ENCODE results near the gene ANKRD35. TPM values are rescaled to one million over a fixed set of nuclear protein-coding genes. Genes with fewer than 3 reads are reported as not detected.
A peak's percentile ranks its signal among the peaks of the same experiment; 100 is the strongest.

ANKRD35 gene
- total and polyA plus RNA-seq, 9 of the 15 experiments (the other 6 are each of a cell fraction or from before 2014, with no cell fraction given): 0.07 to 0.14 (median 0.07) TPM; not detected in 5

GRCh38 chr1:145891587-145892485 lies 6.2 kb upstream of the ANKRD35 start:
- intact Hi-C loops (cut with micrococcal nuclease): loop anchor here (1.0 to 2.0 kb wide), 5 partner anchors 18 to 121 kb away; partner anchors contain the start of genes ITGA10 and NUDT17
- no peaks in the 10 kb centered on the region for H3K9me3 ChIP-seq (replicated peaks; ENCODE audit: control insufficient read depth, insufficient read depth, low read depth, low read length)
- H3K9me1 ChIP-seq (ENCODE audit: control insufficient read depth, insufficient read depth, low read length): no peaks in the 10 kb centered on the region
- no peaks in the 10 kb centered on the region for H3K27me3 ChIP-seq (ENCODE audit: control insufficient read depth in 2 of 2, insufficient read depth in 2 of 2, low read length in 2 of 2)
- WGBS (ENCODE audit: insufficient coverage, low coverage, missing lambda C conversion rate): under 1% methylated on average over 6 of the region's 6 CpGs
- H3K4me1 ChIP-seq (replicated peaks in 1 of 2; ENCODE audit: control insufficient read depth in 2 of 2, insufficient read depth in 2 of 2, low read length in 2 of 2): peaks cover 15 to 28% of the 10 kb centered on the region in 2 experiments
- no TSS peak for BruUV-seq (replicated peaks)
- peak overlapping the region; percentile 4; the same call in 1 of the 2 replicates for H3K4me3 ChIP-seq
- no peaks in the 10 kb centered on the region for H3K36me3 ChIP-seq (ENCODE audit: control insufficient read depth, insufficient read depth, low read length)
- peak overlapping the region; percentile 93 for H2AFZ ChIP-seq (ENCODE audit: low read depth, low read length)
- peak overlapping the region; percentile 40; the same call in 2 of the 3 replicates for H3K27ac ChIP-seq (ENCODE audit: extremely low read depth, low read depth, low read length)
- no peaks in the 10 kb centered on the region for H4K20me1 ChIP-seq (replicated peaks; ENCODE audit: control insufficient read depth, insufficient read depth, low read length)
- DNase-seq (ENCODE audit: extremely low read depth in 1 of 4, low spot score in 3 of 4): peak; percentile 86 to 89 (median 87)
- H3K4me2 ChIP-seq (ENCODE audit: insufficient read depth, low read length): peak overlapping the region; percentile 72
- FAIRE-seq: peak; percentile 95
- in situ Hi-C loops (cut with MboI): no loop called here
- peak; percentile 92 for ATAC-seq
- ChIA-PET POLR2A (interaction anchor here (0.7 to 1.9 kb wide), 13 partner anchors 12 to 160 kb away, joined by 3 to 11 read pairs (median 4); partner anchors contain the start of genes ANKRD34A, PIAS3, POLR3GL and RBM8A), CTCF (ENCODE audit: low intra/inter-chr PET ratio) (interaction anchor here (0.6 to 2.6 kb wide), 7 partner anchors 18 to 122 kb away, joined by 3 to 32 read pairs (median 5); partner anchors contain the start of gene ITGA10)
- peak overlapping the region; percentile 45 to 85; a peak in 3 of 4 replicates for H3K9ac ChIP-seq (ENCODE audit: insufficient read depth in 1 of 2, low read depth in 2 of 2, low read length in 2 of 2)
- H3K79me2 ChIP-seq (ENCODE audit: control insufficient read depth, insufficient read depth, low read length): no peaks in the 10 kb centered on the region
- TF ChIP-seq ATF7 (IDR thresholded peaks at IDR 0.05): peak; percentile 38; the same call in 1 of the 2 replicates
- TF ChIP-seq RCOR1 (IDR thresholded peaks at IDR 0.05; ENCODE audit: borderline replicate concordance in 1 of 2, low read depth in 2 of 2, low read length in 2 of 2): no peak
- no peak for TF ChIP-seq KAT7 (CRISPR knock-in tag; IDR thresholded peaks at IDR 0.05; ENCODE audit: borderline replicate concordance)
- peak; percentile 33; the same call in 1 of the 2 replicates for TF ChIP-seq ZNF592 (IDR thresholded peaks at IDR 0.05)
- peak; percentile 20; the same call in 1 of the 2 replicates for TF ChIP-seq ZNF589 (CRISPR knock-in tag; IDR thresholded peaks at IDR 0.05; ENCODE audit: low read depth)
- TF ChIP-seq POLR2A (conservative IDR thresholded peaks at IDR 0.05): no peak
- 0 out of 2 replicates have a peak, but pooled peaks have one; percentile 31 for TF ChIP-seq DMBX1 (CRISPR knock-in tag; IDR thresholded peaks at IDR 0.05; ENCODE audit: borderline replicate concordance)
- peak in 1 of 2 experiments; percentile 6; a peak in 1 of 4 replicates for TF ChIP-seq KDM1A (IDR thresholded peaks at IDR 0.05)
- TF ChIP-seq HDGF (IDR thresholded peaks at IDR 0.05): 0 out of 2 replicates have a peak, but pooled peaks have one; percentile 57
- TF ChIP-seq ZNF175 (CRISPR knock-in tag; IDR thresholded peaks at IDR 0.05; ENCODE audit: low read depth): no peak
- TF ChIP-seq RB1 (IDR thresholded peaks at IDR 0.05; ENCODE audit: low read depth): 0 out of 2 replicates have a peak, but pooled peaks have one; percentile 44
- no peak for TF ChIP-seq HNRNPUL1 (IDR thresholded peaks at IDR 0.05; ENCODE audit: low read length)
- TF ChIP-seq E2F8 (IDR thresholded peaks at IDR 0.05; ENCODE audit: low read depth, partially characterized antibody): peak; percentile 37
- TF ChIP-seq DACH1 (IDR thresholded peaks at IDR 0.05; ENCODE audit: partially characterized antibody): no peak
